Spleen (tissue), 11 donors: ENCODE data around the gene KRT83. TPM values are rescaled to one million over a fixed set of nuclear protein-coding genes. Genes with fewer than 3 reads are reported as not detected.
A peak's percentile ranks its signal among the peaks of the same experiment; 100 is the strongest.

Source experiments
- DNase-seq: peaks from one replicate; pipeline ENCODE4 v3.0.0-alpha.2; 2020
- H3K27ac ChIP-seq, 8 donors: fragments of 200-600 bp; sonication (generic) in 7 of 8; 1 replicate in 4 of 8; 2 replicates in 4 of 8; pipeline versions ENCODE4 v1.5.0 to v1.8.0; 2016 to 2021; ENCODE audit warnings: inconsistent platforms in 4 of 8, mild to moderate bottlenecking in 4 of 8, moderate library complexity in 1 of 8
- H3K27me3 ChIP-seq, 7 donors: fragments of 200-600 bp; sonication (generic) in 6 of 7; replicated peaks in 1 of 7; 1 replicate in 4 of 7; 2 replicates in 3 of 7; pipeline versions ENCODE4 v1.5.0 to v1.8.0; 2016 to 2021; ENCODE audit warnings: inconsistent platforms in 3 of 7, mild to moderate bottlenecking in 1 of 7
- H3K36me3 ChIP-seq, 6 donors: fragments of 200-600 bp; sonication (generic) in 5 of 6; 1 replicate in 4 of 6; 2 replicates in 2 of 6; pipeline versions ENCODE4 v1.5.0 to v1.8.0; 2016 to 2021; ENCODE audit warnings: inconsistent platforms in 2 of 6
- H3K4me1 ChIP-seq, 6 donors: fragments of 200-600 bp; sonication (generic) in 5 of 6; 1 replicate in 3 of 6; 2 replicates in 3 of 6; pipeline versions ENCODE4 v1.5.0 to v1.8.0; 2016 to 2021; ENCODE audit warnings: inconsistent platforms in 3 of 6
- H3K4me3 ChIP-seq, 8 donors: fragments of 200-600 bp; sonication (generic) in 7 of 8; 1 replicate in 4 of 8; 2 replicates in 4 of 8; pipeline versions ENCODE4 v1.5.0 to v1.8.0; 2016 to 2021; ENCODE audit warnings: inconsistent platforms in 4 of 8, mild to moderate bottlenecking in 4 of 8, moderate library complexity in 2 of 8
- H3K9me3 ChIP-seq, 8 donors: fragments of 200-600 bp; sonication (generic) in 7 of 8; 1 replicate in 4 of 8; 2 replicates in 4 of 8; pipeline versions ENCODE4 v1.5.0 to v1.8.0; 2016 to 2021; ENCODE audit warnings: inconsistent platforms in 4 of 8
- POLR2A ChIP-seq, 3 donors: fragments of 450-650 bp; IDR thresholded peaks; one replicate each; pipeline ENCODE4 v1.5.1; 2017; ENCODE audit warnings: antibody characterized with exemption in 3 of 3, mild to moderate bottlenecking in 1 of 3
- POLR2AphosphoS5 ChIP-seq, 3 donors: sonication (generic); formaldehyde crosslinking; IDR thresholded peaks; one replicate each; pipeline ENCODE4 v1.5.1; 2017; ENCODE audit warnings: antibody characterized with exemption in 3 of 3
- WGBS, 5 donors: extraction: QIAGEN DNeasy Blood & Tissue Kit in 3 of 5; methylation state at CpG; one replicate each; pipeline versions ENCODE4 v1.1.5 to v1.1.7; 2013 to 2018; 5-methylcytosine and 5-hydroxymethylcytosine counted together
- intact Hi-C: fragments of 100-400 bp; cut with DNase I; formaldehyde crosslinking; loops from one replicate; pipeline ENCODE4 v1.15.0; 2023; ENCODE audit warnings: low total_unique reads
- polyA plus RNA-seq, 3 donors: library from polyadenylated mRNA; stranded (reverse); fragments of 200-250 nt; gene quantifications; one replicate each; pipeline ENCODE4 v1.2.1, GENCODE V29; 2013
- total RNA-seq, 7 donors: library from RNA; depleted of rRNA in 3 of 7; stranded (reverse); fragments of >200 nt in 3 of 7; fragmentation: NEBNext Ultra II Directional in 4 of 7; extraction: Animal tissue kit (Norgen Biotek cat#: 25700) in 4 of 7; gene quantifications; one replicate each; pipeline versions ENCODE4 v1.1.0 to v1.2.1, GENCODE V29; 2016 to 2021
- TF ChIP-seq, protein P1 (sequence below), 11 experiments: fragments of 200-600 bp in 7 of 11; fragments of 450-650 bp in 4 of 11; sonication (generic) in 4 of 11; IDR thresholded peaks in 8 of 11; conservative IDR thresholded peaks in 3 of 11; 1 replicate in 7 of 11; 2 replicates in 4 of 11; pipeline versions ENCODE4 v1.4.0 to v1.8.0; 2016 to 2021; ENCODE audit warnings: antibody characterized with exemption in 11 of 11, inconsistent platforms in 4 of 11, mild to moderate bottlenecking in 1 of 11
- donor health status: healthy with polysubstance abuse.
- donor health status: DM: no; HTN: no; CAD: no; lungs with moderate emphysema.
- donor health status: DM: no; HTN: no; CAD: no.
- donor health status: Bipolar disorder and iron deficiency.
- donor health status: healthy.
- donor health status: DM: no; HTN: no; CAD: no.
- donor health status: DM: yes; HTN: yes; CAD: no.

The KRT83 gene
- total and polyA plus RNA-seq, 10 donors: not detected

DNA sequence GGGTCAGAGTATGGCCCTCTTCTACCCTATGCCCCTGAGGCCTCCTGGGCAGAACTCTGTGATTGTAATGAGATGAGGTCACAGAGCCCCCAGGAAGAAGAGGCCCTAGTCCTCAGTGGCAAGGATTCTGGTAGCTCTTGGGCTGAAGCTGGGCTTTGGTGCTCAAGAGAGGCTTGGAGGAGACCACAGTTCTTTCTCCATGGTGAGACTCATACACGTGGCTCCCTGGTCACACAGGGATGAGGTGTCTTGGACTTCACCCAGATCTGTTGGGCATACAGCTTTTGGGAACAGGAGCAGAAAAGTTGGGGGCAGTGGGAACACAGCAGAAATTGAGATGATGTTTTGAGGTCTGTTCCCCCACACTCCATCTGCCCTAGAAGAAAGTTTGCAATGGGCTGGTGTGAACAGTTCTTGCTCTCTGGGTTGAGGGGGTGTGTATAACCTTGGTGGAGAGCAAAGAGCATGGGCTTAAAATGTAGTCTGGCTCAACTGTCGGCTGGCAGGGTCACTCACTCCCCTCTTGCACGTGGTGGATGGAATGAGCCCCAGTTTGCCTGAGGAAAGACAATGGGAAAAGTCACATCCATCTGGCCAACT is 46.6 kb downstream of the KRT83 start, which contains the start of gene KRT86:
Gene KRT86, plus strand, starts transcription at position 125 of the 600 bp plus-strand sequence. CDS start 27,272 bp downstream, outside the sequence.
- peak; percentile 25 for DNase-seq
- no peak for TF ChIP-seq POLR2A (IDR thresholded peaks at IDR 0.05)
- TF ChIP-seq POLR2AphosphoS5 (IDR thresholded peaks at IDR 0.05): no peak
- TF ChIP-seq, protein P1, sequence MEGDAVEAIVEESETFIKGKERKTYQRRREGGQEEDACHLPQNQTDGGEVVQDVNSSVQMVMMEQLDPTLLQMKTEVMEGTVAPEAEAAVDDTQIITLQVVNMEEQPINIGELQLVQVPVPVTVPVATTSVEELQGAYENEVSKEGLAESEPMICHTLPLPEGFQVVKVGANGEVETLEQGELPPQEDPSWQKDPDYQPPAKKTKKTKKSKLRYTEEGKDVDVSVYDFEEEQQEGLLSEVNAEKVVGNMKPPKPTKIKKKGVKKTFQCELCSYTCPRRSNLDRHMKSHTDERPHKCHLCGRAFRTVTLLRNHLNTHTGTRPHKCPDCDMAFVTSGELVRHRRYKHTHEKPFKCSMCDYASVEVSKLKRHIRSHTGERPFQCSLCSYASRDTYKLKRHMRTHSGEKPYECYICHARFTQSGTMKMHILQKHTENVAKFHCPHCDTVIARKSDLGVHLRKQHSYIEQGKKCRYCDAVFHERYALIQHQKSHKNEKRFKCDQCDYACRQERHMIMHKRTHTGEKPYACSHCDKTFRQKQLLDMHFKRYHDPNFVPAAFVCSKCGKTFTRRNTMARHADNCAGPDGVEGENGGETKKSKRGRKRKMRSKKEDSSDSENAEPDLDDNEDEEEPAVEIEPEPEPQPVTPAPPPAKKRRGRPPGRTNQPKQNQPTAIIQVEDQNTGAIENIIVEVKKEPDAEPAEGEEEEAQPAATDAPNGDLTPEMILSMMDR (IDR thresholded peaks at IDR 0.05 in 8 of 11, conservative IDR thresholded peaks at IDR 0.05 in 3 of 11): no peak

DNA sequence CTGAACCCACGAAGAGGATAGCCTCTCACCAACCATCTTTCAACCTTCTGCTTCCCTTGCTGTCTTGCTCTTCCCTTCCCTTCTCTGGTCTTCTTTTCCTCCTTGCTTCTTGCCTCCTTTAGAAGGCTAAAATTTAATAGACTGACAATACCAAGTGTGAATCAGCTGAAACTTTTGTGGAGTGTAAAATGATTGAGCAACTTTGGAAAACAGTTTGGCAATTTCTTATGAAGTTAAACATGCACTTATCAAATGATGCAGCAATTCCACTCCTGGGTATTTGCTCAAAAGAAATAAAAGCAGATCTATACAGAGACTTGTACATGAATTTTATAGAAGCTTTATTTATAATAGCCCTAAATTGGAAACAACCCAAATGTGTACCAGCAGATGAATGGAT is 50.0 kb downstream of the KRT83 start:
- H3K27me3 ChIP-seq: peaks cover 0 to 31% (median 0%) of the 10 kb centered on the region in 7 donors
- H3K36me3 ChIP-seq: no peaks in the 10 kb centered on the region
- TF ChIP-seq POLR2A (IDR thresholded peaks at IDR 0.05) (no peak), POLR2AphosphoS5 (IDR thresholded peaks at IDR 0.05) (no peak)
- TF ChIP-seq, protein P1 (IDR thresholded peaks at IDR 0.05 in 8 of 11, conservative IDR thresholded peaks at IDR 0.05 in 3 of 11): no peak
- no peak for DNase-seq
- no peaks in the 10 kb centered on the region for H3K4me1 ChIP-seq
- 67 to 95% (median 78%) methylated on average over 1 of the region's 1 CpG for WGBS, 5 donors
- no peak overlapping the region for H3K4me3 ChIP-seq
- intact Hi-C loops: no loop called here
- no peaks in the 10 kb centered on the region for H3K9me3 ChIP-seq
- H3K27ac ChIP-seq: no peak overlapping the region

More for the DNA sequence above, 46.6 kb downstream of the KRT83 start, which contains the start of gene KRT86:
- no peak within 1 kb of the TSS for H3K4me3 ChIP-seq
- WGBS, 5 donors: 68 to 82% (median 77%) methylated on average over 3 of the region's 3 CpGs
- no peak within 1 kb of the TSS for H3K27ac ChIP-seq
- H3K27me3 ChIP-seq: peaks cover 0 to 62% (median 4%) of the 10 kb centered on the region in 7 donors
- peaks cover 0 to 13% (median 9%) of the 10 kb centered on the region in 6 donors for H3K4me1 ChIP-seq
- no peaks in the 10 kb centered on the region for H3K36me3 ChIP-seq
- intact Hi-C loops: no loop called here
- no peaks in the 10 kb centered on the region for H3K9me3 ChIP-seq

- TF ChIP-seq, protein P1 (IDR thresholded peaks at IDR 0.05 in 8 of 11, conservative IDR thresholded peaks at IDR 0.05 in 3 of 11): no peak
- TF ChIP-seq POLR2AphosphoS5 (IDR thresholded peaks at IDR 0.05) (no peak), POLR2A (IDR thresholded peaks at IDR 0.05) (no peak)
- Histone ChIP-seq H3K4me3 (no peak overlapping the region), H3K9me3 (no peaks in the 10 kb centered on the region), H3K4me1 (no peaks in the 10 kb centered on the region), H3K27me3 (peaks cover 0 to 28% (median 0%) of the 10 kb centered on the region in 7 donors), H3K27ac (no peak overlapping the region), H3K36me3 (no peaks in the 10 kb centered on the region)
- peak; percentile 53 for DNase-seq
- intact Hi-C loops: no loop called here
- WGBS, 5 donors: 68 to 81% (median 73%) methylated on average over 5 to 6 of the region's 6 CpGs
Observed at GRCh38 chr12:52270541-52271070, 50.6 kb downstream of the KRT83 start.

- H3K9me3 ChIP-seq: no peaks in the 10 kb centered on the region
- H3K27me3 ChIP-seq: peaks cover 0 to 23% (median 0%) of the 10 kb centered on the region in 7 donors
- H3K27ac ChIP-seq: no peak overlapping the region
- DNase-seq: no peak
- peaks cover 0 to 5% (median 0%) of the 10 kb centered on the region in 6 donors for H3K4me1 ChIP-seq
- no peaks in the 10 kb centered on the region for H3K36me3 ChIP-seq
- no peak overlapping the region for H3K4me3 ChIP-seq
- WGBS, 5 donors: 60 to 75% (median 65%) methylated on average over 2 of the region's 2 CpGs
- intact Hi-C loops: no loop called here
- TF ChIP-seq, protein P1 (IDR thresholded peaks at IDR 0.05 in 8 of 11, conservative IDR thresholded peaks at IDR 0.05 in 3 of 11): no peak
- TF ChIP-seq POLR2A (IDR thresholded peaks at IDR 0.05): no peak
Observed at GRCh38 chr12:52268212-52268611, 53.0 kb downstream of the KRT83 start.
